Middle frontal gyrus (tissue), 1 donor: Measurements from ENCODE around the gene CLIP1.
"Not testable (repeated sequence)": the region's sequence is repeated elsewhere in the genome, so short reads cannot be mapped to it uniquely, and the experiment has no call there.

Experiments
- DNase-seq: peaks from one replicate; pipeline ENCODE4 v3.0.0-alpha.2; 2015; ENCODE audit warnings: low spot score; ENCODE audit errors: extremely low spot score

Gene CLIP1

DNA sequence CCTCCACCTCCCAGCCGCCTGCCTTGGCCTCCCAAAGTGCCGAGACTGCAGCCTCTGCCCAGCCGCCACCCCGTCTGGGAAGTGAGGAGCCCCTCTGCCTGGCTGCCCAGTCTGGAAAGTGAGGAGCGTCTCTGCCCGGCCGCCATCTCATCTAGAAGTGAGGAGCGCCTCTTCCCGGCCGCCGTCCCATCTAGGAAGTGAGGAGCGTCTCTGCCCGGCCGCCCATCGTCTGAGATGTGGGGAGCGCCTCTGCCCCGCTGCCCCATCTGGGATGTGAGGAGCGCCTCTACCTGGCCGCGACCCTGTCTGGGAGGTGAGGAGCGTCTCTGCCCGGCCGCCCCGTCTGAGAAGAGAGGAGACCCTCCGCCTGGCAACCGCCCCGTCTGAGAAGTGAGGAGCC, 65.5 kb downstream of the CLIP1 start:
- DNase-seq, result not testable (repeated sequence)

DNA sequence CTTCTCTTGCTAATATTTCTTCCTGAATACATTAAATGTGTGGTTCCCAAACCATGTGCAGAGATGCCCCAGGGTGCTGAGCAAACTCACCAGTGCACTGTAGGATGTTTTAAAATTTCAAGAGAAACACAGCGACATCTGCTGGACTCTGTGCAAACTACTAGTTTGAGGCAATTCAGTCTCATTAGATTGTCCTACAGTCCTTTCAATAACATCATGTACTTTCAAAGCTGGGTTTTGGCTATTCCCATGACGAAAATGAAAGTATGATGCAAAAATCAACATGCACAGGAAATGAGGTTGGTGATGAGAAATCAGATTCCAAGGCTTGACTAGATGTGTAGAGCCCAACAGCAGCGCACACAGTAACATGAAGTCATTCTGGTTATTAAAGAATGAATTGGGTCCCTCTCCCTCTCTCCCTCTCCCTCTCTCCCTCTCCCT, 66.3 kb downstream of the CLIP1 start:
- peak; percentile 60 for DNase-seq

DNA sequence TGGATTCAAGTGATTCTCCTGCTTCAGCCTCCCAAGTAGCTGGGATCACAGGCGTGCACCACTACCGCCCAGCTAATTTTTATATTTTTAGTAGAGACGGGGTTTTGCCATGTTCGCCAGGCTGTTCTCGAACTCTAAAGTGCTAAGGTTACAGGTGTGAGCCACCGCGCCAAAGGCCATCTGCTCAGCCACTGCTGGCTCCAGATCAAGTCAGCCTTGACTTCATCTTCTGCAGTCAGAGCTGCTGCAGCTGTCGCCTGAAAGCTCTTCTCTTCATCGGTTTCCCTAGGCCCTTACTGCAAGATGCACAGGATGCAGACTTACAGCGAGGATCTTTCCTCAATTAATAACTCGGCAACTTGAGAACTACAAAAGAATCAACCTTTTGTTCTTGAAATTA, 66.8 kb downstream of the CLIP1 start:
- no peak for DNase-seq

DNA sequence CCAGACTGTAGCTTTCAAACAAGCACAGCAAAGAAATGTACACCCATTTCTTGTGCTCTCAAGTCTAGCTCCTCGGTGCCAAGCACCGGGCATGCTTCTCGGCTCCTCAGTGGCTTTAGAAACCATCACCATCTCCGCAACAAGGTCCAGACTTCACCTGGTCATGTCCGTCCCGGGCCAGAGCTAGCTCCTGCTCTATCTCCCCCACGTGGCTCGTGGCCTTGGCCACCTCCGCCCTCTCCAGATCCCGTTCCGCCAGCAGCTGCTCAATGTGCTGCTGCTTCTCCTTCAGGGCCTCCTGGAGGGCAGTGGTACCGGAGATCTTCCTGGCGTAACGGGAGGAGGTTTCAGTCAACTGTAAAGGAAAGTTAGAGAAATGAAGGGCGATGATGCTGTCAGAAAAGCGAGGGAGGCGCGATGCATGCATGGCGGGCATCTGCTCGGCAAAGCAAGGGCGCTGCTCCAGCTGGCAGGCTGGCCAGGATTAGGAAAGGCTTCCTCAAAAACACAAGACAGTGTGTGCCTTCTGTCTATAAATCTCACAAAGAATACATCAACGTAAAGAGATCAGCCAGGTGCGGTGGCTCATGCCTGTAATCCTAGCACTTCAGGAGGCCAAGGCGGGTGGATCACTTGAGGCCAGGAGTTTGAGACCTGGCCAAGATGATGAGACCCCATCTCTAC, 67.4 kb downstream of the CLIP1 start:
- DNase-seq, result no peak

DNA sequence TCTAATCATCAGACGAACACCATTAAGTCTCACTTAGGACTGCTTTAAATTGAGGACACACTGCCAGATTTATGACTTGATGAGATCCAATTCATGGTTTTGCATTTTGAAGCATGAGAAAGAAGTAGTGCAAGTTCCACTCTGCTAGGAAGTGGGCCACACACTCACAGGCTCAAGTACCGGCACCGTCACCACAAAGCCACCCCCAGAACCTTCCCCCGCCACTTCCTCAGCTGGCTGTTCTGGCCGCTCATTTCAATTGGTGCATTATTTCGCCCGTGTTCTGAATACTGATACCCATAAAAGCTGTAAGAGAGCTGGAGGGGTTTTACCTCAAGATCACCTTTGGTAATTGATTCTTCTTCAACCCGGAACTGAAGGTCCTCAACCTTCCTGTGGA, 70.1 kb downstream of the CLIP1 start:
- no peak for DNase-seq

DNA sequence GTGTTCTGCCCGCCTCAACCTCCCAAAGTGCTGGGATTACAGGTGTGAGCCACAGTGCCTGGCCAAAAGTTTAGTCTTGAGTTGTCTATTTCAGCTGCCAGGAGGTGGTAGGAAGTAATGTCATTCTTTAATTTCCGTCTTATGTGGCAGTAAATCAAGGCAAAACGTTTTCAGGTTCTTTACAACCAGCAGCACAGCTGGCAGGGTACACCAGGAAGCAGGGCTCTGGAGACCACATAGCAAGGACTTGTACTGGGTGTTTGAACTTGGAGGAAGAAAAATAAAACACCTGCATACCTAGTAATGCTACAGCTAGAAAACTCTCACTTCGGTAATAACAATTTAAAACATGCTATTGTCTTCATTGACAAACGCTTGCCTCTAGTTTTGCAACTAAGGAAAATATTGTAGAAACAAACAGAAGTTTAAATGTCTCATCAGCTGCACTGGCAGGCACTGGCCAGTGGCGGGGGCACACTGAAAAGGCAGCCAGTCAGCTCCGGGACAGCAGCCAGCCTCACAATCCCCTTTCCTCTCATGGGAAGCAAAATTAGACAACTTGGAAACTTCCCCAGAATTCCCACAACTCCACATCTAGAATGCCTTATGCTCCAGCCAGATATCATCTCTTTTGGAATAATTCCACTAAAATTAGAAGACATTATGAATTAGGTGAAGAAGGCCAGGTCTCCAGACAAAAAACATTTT, 72.2 kb downstream of the CLIP1 start:
- peak; percentile 63 for DNase-seq

DNA sequence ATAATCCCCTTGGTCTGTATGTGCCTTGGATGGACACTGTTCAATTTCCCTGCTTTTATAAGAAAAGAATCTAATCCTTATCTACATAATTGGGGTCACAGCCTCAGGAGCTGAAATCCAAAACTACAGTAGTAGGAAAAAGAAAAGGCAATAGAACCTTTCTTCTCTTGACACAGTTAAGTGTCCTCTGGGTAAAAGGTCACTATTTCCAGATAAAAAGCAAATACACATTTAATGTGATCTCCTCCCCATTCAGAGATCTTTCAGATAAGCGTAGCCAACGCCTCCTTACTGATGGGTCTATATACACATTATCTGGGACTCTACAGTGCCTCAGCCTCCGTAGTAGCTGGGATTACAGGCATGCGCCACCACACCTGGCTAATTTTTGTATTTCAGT, 73.4 kb downstream of the CLIP1 start:
- no peak for DNase-seq

DNA sequence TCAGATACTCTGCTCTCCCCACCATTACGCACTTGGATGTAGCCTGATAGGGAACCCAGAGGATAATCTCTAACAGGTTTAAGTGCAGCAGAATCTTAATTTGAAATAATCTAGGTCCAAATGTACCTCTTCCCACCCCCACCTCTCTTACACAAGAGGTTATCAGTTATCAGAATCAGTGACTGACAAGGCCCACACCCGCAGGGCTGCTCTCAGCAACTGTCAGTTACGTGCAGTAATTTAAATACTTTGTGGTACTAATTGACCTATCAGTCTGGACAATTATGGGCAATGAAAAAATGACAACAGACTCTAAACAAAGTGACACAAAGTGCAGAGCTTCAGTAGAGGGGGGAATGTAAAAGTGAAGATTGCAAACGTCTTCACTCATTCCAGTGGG, 74.0 kb downstream of the CLIP1 start:
- DNase-seq, result no peak

DNA sequence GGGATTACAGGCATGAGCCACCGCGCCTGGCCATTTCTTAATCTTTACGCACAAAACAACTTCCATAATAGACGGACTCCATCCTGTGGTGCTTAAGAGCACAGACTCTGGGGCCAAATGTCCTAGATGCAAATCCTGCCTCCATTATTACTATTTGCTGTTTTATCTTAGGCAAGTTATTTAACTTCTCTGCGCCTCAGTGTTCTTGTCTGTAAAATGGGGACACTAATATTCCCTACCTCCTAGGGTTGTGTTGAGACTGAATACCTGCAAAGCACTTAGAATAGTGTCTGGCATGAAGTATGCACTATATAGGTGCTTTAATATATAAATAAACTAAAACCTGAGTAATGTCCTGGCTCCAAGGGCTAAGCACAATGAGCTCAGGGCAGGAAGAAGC, 76.4 kb downstream of the CLIP1 start:
- no peak for DNase-seq

DNA sequence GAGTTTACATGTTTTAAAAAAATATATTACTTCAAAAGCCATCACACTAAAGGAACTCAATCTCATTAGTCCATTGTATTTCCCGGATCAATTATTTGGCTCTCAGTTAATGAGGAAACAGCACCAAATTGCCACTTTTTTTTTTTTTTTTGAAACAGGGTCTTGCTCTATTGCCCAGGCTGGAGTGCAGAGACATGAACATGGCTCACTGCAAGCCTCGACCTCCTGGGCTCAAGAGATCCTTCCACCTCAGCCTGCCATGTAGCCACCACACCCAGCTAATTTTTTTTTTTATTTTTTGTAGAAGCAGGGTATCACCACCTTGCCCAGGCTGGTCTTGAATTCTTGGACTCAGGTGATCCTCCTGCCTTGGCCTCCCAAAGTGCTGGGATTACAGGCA, 77.4 kb downstream of the CLIP1 start:
- DNase-seq, result no peak

DNA sequence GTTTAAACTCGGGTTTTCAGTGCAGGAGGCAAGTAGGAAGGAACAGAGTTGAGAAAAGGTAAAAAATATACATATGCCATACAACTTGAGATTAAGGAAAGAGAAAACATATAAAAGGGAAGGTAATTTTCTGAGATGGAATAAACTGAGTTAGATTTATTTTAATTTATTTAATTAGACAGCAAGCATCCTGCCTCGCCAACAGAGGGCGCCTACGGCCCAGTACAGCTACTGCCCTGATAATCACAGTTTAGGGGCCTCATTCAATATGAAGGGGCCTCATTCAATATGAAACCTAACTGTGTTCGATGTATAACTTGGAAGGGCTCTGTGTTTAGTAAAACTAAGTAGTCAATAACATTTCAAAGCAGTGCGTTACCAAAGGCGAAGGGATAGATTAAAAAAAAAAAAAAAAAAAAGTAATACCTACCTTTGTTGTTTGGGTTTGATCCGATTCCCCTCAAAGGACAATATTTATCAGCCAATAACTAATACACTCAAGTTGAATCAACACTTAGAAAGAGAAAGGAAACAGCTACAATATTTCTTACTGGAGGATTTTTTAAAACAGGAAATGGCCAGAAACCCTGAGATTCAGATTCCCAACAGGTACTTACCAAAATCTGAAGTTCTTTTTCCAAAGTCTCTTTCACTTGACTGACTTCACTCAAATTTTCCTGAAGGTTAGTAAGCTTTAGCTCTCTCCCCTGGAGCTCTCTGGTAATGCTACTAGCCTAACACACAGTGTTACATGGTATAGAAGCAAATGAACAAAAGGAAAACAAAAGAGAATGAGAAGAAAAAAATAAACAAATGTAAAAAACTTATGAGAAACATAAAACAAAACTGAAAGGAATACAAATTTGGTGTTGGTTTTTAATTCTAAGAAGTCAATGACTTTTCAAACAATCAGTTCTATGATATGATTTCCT, 86.2 kb downstream of the CLIP1 start:
- DNase-seq, result no peak

DNA sequence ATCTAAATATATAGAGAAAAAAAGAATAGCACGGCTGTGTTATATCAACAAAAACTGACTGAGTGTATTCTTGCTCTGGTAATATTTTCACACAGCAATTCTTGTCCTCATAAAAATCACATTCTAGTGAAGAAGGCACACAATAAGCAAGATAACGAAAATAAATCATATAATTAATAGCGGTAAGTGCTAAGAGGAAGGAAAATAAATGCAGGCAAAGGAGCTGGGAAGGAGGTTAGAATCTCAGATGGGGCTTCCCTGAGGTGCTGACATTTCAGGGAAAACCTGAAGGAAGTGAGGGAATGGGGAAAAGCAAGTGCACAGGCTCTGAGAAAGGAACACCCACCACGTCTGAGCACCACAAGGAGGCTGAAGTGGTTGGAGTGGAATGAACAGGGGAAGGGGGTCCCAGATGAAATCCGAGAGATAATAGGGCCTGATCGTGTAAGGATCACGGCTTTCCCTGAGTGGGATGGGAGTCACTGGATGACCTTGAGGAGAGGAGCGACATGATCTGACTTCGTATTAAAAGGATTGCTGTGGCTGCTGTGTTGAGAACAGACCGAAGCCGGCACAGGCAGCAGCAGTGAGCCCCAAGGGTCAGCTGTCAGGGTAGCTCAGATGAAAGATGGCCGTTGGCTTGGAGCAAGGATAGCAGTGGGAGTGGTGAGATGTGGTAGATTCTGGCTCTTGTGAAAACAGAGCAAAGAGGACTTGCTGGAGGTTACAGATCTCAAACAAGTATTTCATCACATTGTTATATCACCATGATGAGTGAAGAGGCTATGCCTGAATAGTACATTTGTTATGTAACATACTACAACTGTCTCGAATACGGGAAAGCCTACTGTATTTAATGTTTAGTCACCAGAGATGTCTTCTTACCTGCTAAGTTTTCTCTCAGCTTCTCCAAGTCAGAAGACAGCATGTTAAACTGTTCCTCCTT, 89.1 kb downstream of the CLIP1 start:
- no peak for DNase-seq

DNA sequence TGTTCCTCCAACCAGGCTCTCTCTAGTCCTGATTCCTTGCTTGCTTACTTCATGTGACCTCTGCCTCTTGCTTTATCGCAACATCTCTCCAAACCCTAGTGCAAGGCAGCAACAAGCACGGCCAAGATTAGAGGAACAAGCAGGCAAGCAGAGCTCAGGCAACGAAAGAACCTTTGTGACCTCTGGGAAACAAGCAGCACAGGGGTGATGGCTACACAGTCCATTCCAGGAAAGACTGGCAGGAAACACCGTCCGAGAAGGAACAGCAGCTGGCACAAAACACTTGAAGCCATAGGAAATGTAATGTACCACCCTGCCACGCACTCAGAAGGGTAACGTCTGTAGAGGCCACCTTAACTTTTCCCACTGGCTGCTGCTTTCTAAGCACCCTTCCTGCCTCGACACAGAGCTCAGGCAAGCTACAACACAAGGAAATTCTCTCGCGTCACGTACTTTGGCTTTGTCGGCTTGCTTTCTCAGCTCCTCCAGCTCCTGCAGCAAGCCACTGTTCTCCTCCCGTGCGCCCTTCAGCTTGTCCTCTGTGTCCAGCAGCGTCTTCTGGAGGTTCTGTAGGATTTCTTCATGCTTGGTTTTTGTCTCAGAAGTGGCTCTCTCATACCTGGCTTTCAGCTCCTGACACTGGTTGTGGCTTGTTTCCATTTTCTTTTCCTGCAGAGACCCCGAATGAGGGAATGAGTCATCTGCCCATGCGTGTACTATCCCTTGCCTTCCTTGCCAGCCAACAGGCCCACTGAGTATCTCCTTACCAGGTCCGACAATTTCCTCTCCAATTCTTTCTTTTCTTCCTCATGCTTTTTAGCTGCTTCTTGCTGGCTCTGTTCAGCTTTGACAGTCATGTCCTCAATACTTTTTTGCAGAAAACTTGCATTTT, 94.7 kb downstream of the CLIP1 start:
- no peak for DNase-seq

DNA sequence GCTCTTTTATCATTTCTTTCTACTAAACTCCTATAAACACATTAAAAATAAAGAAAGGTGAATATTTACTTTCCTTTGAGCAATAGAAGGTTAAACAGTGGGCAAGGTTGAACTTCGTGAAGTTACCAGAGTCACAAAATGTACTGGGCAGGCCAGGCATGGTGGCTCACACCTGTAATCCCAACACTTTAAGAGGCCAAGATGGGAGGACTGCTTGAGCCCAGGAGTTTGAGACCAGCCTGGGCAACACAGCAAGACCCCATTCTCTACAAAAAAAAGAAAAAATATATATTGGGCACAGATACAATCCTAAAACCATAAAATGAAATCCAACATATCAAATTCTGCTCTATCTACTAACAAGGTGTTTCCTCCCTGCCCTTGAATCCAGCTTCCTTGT, 95.5 kb downstream of the CLIP1 start:
- no peak for DNase-seq

DNA sequence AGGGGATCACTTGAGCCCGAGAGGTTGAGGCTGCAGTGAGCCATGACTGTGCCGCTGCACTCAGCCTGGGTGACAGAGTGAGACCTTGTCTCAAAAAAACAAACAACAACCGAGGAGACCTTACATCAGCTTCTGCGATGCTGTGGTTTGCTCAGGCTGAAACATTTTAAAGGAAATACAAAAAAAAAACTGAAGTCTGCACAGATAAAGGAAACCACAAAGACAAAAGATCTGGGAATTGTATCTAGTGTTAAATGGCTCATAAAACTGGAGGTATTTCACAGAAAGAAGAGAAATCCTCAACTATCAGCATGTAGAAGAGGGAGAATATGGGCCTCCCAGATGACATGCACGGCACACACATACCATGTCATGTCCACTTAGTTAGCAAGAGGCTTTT, 95.9 kb downstream of the CLIP1 start:
- DNase-seq, result no peak

DNA sequence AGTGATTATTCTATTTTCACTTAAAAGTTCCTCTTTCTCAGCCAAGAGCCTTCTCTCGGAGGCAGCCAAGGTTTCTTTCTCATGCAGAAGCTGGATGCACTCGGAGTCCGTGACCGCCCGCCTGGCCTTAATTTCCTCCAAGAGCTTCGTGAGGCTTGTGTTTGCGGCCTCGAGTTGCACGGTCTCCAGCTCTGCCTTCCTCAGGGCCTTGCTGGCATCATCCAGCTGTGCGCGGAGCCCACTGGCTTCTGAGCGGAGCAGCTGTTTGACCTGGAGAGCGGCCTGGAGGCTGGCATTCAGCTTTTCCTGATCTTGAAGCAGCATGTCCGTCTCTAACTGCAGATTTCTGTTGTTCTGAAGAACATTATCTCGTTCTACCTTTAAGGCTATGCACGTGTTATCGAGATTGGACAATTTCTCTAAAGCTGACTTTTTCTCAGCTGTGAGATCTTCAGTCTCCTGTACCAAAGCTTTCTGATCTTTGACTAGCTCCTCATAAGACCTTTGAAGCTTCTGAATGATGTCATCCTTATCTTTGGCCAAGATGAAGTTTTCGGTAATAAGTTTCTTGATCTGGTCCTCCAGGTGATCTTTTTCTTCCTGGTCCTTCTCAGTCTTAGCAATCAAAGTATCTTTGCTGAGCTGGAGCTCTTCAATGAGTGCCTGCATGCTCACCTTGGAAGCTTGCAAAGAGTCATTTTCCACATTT, 99.0 kb downstream of the CLIP1 start:
- no peak for DNase-seq

DNA sequence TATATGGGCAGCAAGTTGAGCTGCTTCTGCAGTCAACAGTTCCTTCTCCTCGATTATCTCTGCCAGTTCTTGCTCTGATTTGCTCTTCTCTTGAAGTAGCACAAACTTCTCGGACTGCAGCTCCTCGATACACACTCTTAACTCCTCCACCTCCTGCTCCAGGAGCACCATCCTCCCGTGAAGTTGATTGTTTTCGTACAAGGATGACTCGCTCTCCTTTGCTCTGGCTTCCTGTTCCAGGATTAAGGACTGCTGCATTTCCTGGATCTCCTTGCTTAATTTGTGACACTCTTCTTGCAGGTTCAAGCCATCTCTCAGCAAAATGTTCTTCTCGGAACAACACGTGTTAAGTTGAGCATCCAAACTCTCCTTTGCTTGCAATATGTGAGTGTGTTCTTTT, 100.0 kb downstream of the CLIP1 start:
- no peak for DNase-seq

DNA sequence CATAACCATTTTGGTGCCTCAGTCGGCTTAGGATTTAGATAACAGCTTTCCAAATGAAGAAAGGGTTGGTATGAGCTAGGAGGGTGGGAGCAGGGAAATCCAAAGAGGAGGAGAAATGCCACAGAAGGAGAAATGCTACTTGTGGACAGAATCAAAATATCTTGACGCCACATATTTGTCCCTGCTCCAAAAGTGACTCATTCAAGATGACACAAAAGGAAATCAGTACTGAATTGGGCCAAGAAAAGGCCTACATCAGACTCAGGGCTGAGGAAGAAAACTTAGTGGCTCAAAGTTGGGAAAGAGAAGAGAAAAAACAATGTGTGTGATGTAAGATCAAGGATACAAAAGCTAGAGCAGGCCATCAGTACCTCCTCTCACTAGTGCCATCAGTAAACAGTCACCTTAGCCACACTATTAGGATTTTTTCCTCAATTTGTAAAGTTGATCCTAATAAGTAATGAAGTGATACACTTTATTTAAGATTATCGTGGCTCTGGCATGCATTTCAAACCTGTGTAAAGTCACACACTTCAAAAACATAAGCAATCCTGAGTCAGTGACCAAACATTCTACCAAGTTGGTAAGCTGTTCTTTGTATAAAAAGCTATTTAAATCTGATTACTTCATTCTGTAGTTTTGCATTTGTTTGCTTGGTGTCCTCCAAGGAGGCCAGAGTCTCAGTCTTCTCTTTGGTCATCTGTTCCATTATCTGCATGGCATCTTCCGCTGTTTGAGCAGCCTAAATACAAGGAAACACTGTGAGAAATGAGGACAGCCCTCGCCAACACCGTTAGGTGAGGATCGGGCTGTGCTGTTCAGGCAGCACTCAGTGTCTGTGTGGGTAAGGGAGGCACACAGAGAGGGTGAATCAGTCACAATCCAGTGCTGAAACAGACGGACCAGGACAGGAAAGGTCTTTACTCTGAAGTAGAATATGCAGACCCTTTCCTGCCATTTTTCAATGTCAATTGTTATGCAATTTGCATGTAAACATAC, 103.6 kb downstream of the CLIP1 start:
- DNase-seq, result no peak
